AG04450 (cell line): Measurements from ENCODE around the gene TBC1D20. TPM values are rescaled to one million over a fixed set of nuclear protein-coding genes. Genes with fewer than 3 reads are reported as not detected.

Experiments
- CTCF ChIA-PET: fragments of 300-600, 350-600 bp; formaldehyde crosslinking; extraction: SDS; loops from one replicate; lab custom pipeline; 2022; ENCODE audit warnings: antibody characterized with exemption, inconsistent platforms; lab: Charles Lee
- POLR2A ChIA-PET: fragments of 350-600 bp; formaldehyde crosslinking; extraction: SDS; loops from one replicate; lab custom pipeline; 2021; ENCODE audit warnings: antibody characterized with exemption, inconsistent platforms; lab: Yijun Ruan, JAX
- DNase-seq: peaks from one replicate; pipeline ENCODE4 v3.0.0-alpha.2; 2011; ENCODE audit warnings: low read depth, low spot score
- H3K27ac ChIP-seq: one replicate; pipeline ENCODE4 v1.5.1; 2012; ENCODE audit warnings: low read depth, low read length, control low read depth
- H3K27me3 ChIP-seq: one replicate; pipeline ENCODE4 v1.6.0; 2012; ENCODE audit warnings: low read length; ENCODE audit not compliant: control insufficient read depth, insufficient read depth
- H3K4me3 ChIP-seq: 2 replicates; pipeline ENCODE4 v1.5.1; 2011; ENCODE audit warnings: mild to moderate bottlenecking, low read depth, low read length, control low read depth
- H3K9me3 ChIP-seq: 2 replicates; pipeline ENCODE4 v1.5.1; 2012; ENCODE audit warnings: low read length; ENCODE audit not compliant: control insufficient read depth, insufficient read depth
- CTCF ChIP-seq: IDR thresholded peaks from 2 replicates; pipeline ENCODE4 v1.5.1; 2011; ENCODE audit warnings: low read depth, low read length, control low read depth, inconsistent platforms
- polyA plus RNA-seq: library from polyadenylated mRNA; depleted of rRNA; stranded (reverse); fragments of >200 nt; gene quantifications from 2 replicates; pipeline ENCODE4 v1.2.3, GENCODE V29; 2011

The TBC1D20 gene
- polyA plus RNA-seq, 1 experiment = 40.1 TPM

GRCh38 chr20:437787-438486, 24.4 kb downstream of the TBC1D20 start:
- Histone ChIP-seq H3K27ac (no peak overlapping the region), H3K4me3 (no peak overlapping the region), H3K27me3 (no peaks in the 10 kb centered on the region), H3K9me3 (no peaks in the 10 kb centered on the region)
- TF ChIP-seq CTCF = no peak
- ChIA-PET CTCF (interaction anchor here (0.6 to 2.3 kb wide), 2 partner anchors 84 to 107 kb away, joined by 3 to 9 read pairs; no protein-coding TSS in a partner anchor), POLR2A (no interaction called here)
- DNase-seq = no peak

GRCh38 chr20:436476-436875, 25.9 kb downstream of the TBC1D20 start:
- ChIA-PET CTCF (interaction anchor here (0.9 to 2.3 kb wide), 2 partner anchors 42 to 82 kb away, joined by 3 to 9 read pairs; no protein-coding TSS in a partner anchor), POLR2A (interaction anchor here (0.6 kb wide), 1 partner anchor 67 kb away, joined by 6 read pairs; no protein-coding TSS in a partner anchor)
- DNase-seq = no peak
- no peak overlapping the region for H3K4me3 ChIP-seq
- no peaks in the 10 kb centered on the region for H3K9me3 ChIP-seq
- no peak overlapping the region for H3K27ac ChIP-seq
- no peak for TF ChIP-seq CTCF
- no peaks in the 10 kb centered on the region for H3K27me3 ChIP-seq

- DNase-seq = no peak
- Histone ChIP-seq H3K4me3 (no peak overlapping the region), H3K27ac (peak overlapping the region; percentile 31), H3K9me3 (no peaks in the 10 kb centered on the region), H3K27me3 (no peaks in the 10 kb centered on the region)
- CTCF ChIA-PET = interaction anchor here (0.9 kb wide), 1 partner anchor 43 kb away, joined by 3 read pairs; no protein-coding TSS in a partner anchor
- TF ChIP-seq CTCF = no peak
- POLR2A ChIA-PET = interaction anchor here (0.6 kb wide), 2 partner anchors 34 to 169 kb away, joined by 3 to 6 read pairs; no protein-coding TSS in a partner anchor
These were observed 26.8 kb downstream of the TBC1D20 start for GRCh38 chr20:435558-435957.

- H3K27me3 ChIP-seq = no peaks in the 10 kb centered on the region
- H3K9me3 ChIP-seq = no peaks in the 10 kb centered on the region
- no peak overlapping the region for H3K27ac ChIP-seq
- no peak for TF ChIP-seq CTCF
- CTCF ChIA-PET = interaction anchor here (0.9 kb wide), 1 partner anchor 73 kb away, joined by 3 read pairs; no protein-coding TSS in a partner anchor
- POLR2A ChIA-PET = interaction anchor here (0.6 kb wide), 1 partner anchor 34 kb away, joined by 6 read pairs; no protein-coding TSS in a partner anchor
- DNase-seq = no peak
- no peak overlapping the region for H3K4me3 ChIP-seq
These were observed 27.5 kb downstream of the TBC1D20 start for GRCh38 chr20:434661-435419.
